NAMALWA (cell line): Measurements from ENCODE around the gene TCF25.

ENCODE experiments used
- DNase-seq: peaks from one replicate; pipeline ENCODE4 v3.0.0-alpha.2; 2015; ENCODE audit warnings: low spot score

The TCF25 gene

GRCh38 chr16:89844739-89845339 is 28.6 kb upstream of the TCF25 start:
- no peak for DNase-seq

- DNase-seq = peak; percentile 81
Observed at GRCh38 chr16:89845417-89845816, 28.0 kb upstream of the TCF25 start.

- DNase-seq = no peak
Observed at GRCh38 chr16:89847051-89847939, 26.1 kb upstream of the TCF25 start.

GRCh38 chr16:89847940-89848297 is 25.5 kb upstream of the TCF25 start:
- no peak for DNase-seq

- DNase-seq = no peak
Observed at GRCh38 chr16:89848974-89849373, 24.4 kb upstream of the TCF25 start.

GRCh38 chr16:89853306-89853993 is 19.9 kb upstream of the TCF25 start:
- DNase-seq = no peak

- DNase-seq = no peak
Observed at GRCh38 chr16:89855301-89855945, 18.0 kb upstream of the TCF25 start.

GRCh38 chr16:89855986-89856385 is 17.4 kb upstream of the TCF25 start:
- no peak for DNase-seq

- DNase-seq = no peak
Observed at GRCh38 chr16:89858973-89859614, 14.3 kb upstream of the TCF25 start.

- DNase-seq = no peak
Observed at GRCh38 chr16:89859615-89860007, 13.8 kb upstream of the TCF25 start.

GRCh38 chr16:89860747-89861304 is 12.6 kb upstream of the TCF25 start:
- DNase-seq = peak; percentile 77

- DNase-seq = no peak
Observed at GRCh38 chr16:89861648-89862047, 11.7 kb upstream of the TCF25 start.

- DNase-seq = no peak
Observed at GRCh38 chr16:89862732-89863131, 10.7 kb upstream of the TCF25 start.

- DNase-seq = peak; percentile 46
Observed at GRCh38 chr16:89863741-89864526, 9.5 kb upstream of the TCF25 start.

- no peak for DNase-seq
Observed at GRCh38 chr16:89864527-89864820, 8.9 kb upstream of the TCF25 start.

- no peak for DNase-seq
Observed at GRCh38 chr16:89867918-89868317, 5.5 kb upstream of the TCF25 start.

GRCh38 chr16:89869911-89870310 is 3.5 kb upstream of the TCF25 start:
- DNase-seq = no peak

- DNase-seq = no peak
Observed at GRCh38 chr16:89870440-89870839, 3.0 kb upstream of the TCF25 start.

GRCh38 chr16:89871895-89872294 is 1.5 kb upstream of the TCF25 start:
- DNase-seq = no peak

- DNase-seq = peak; percentile 95
Observed at GRCh38 chr16:89873972-89874689, 739 bp downstream of the TCF25 start.
